ENCODE measurements around the gene TSPAN32.

TSPAN32 gene

GRCh38 chr11:2307501-2308331 is 5.9 kb downstream of the TSPAN32 start:
- no peak overlapping the region for H3K27ac ChIP-seq (ENCODE audit: low read length)
- no peaks in the 10 kb centered on the region for H3K36me3 ChIP-seq (ENCODE audit: control insufficient read depth in 1 of 2, insufficient read depth in 2 of 2, low read length in 2 of 2)
- peaks cover 12 to 30% of the 10 kb centered on the region in 2 donors for H3K4me1 ChIP-seq (ENCODE audit: control insufficient read depth in 1 of 2, insufficient read depth in 2 of 2, low read length in 2 of 2)
- no peaks in the 10 kb centered on the region for H3K27me3 ChIP-seq (ENCODE audit: low read depth, low read length)
- H3K4me3 ChIP-seq (ENCODE audit: low read depth in 1 of 2, low read length in 2 of 2): no peak overlapping the region
- no peaks in the 10 kb centered on the region for H3K9me3 ChIP-seq (ENCODE audit: control insufficient read depth in 1 of 2, low read length in 2 of 2)

GRCh38 chr11:2308713-2309112 is 6.9 kb downstream of the TSPAN32 start:
- H3K36me3 ChIP-seq (ENCODE audit: control insufficient read depth in 1 of 2, insufficient read depth in 2 of 2, low read length in 2 of 2): no peaks in the 10 kb centered on the region
- H3K27ac ChIP-seq (ENCODE audit: low read length): no peak overlapping the region
- no peaks in the 10 kb centered on the region for H3K27me3 ChIP-seq (ENCODE audit: low read depth, low read length)
- H3K9me3 ChIP-seq (ENCODE audit: control insufficient read depth in 1 of 2, low read length in 2 of 2): no peaks in the 10 kb centered on the region
- no peak overlapping the region for H3K4me3 ChIP-seq (ENCODE audit: low read depth in 1 of 2, low read length in 2 of 2)
- H3K4me1 ChIP-seq (ENCODE audit: control insufficient read depth in 1 of 2, insufficient read depth in 2 of 2, low read length in 2 of 2): peaks cover 12 to 30% of the 10 kb centered on the region in 2 donors

GRCh38 chr11:2309251-2310072 is 7.6 kb downstream of the TSPAN32 start:
- Histone ChIP-seq H3K9me3 (ENCODE audit: control insufficient read depth in 1 of 2, low read length in 2 of 2) (no peaks in the 10 kb centered on the region), H3K4me3 (ENCODE audit: low read depth in 1 of 2, low read length in 2 of 2) (no peak overlapping the region), H3K27ac (ENCODE audit: low read length) (no peak overlapping the region), H3K36me3 (ENCODE audit: control insufficient read depth in 1 of 2, insufficient read depth in 2 of 2, low read length in 2 of 2) (no peaks in the 10 kb centered on the region), H3K4me1 (ENCODE audit: control insufficient read depth in 1 of 2, insufficient read depth in 2 of 2, low read length in 2 of 2) (peaks cover 15 to 36% of the 10 kb centered on the region in 2 donors), H3K27me3 (ENCODE audit: low read depth, low read length) (no peaks in the 10 kb centered on the region)

DNA sequence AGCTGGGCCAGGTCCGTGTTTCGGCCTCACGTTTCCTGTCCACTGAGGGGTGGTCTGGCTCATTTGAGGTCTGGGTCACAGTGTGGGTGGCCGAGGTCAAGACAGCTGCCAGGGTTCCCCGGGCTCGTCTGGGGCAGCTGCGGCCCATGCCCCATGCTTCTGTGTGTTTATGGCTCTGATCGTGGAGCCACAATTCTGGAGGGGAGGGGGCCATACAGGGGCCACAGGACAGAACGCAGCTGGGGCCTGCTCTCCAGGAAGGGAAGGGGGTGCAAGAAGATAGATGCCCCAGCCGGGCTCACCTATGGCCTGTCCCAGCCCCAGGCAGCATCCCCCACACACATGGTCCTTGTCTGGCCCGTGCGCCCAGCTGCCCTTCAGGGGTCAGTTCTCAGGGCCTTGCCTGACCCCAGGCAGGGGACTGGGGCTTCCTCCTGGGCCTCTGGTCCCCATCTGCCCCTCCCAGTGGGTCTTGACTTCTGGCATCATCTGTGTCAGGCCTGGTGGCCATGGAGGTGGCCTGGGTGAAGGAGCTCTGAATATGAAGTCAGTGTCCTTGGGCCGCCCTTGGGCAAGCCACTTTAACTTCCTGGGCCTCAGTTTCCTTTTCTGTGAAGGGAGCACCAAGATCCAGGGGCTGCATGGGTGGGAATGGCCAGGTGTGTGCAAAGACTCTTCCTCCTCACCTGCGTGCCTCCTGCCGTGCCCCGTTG is 8.4 kb downstream of the TSPAN32 start:
- Histone ChIP-seq H3K27ac (ENCODE audit: low read length) (no peak overlapping the region), H3K4me1 (ENCODE audit: control insufficient read depth in 1 of 2, insufficient read depth in 2 of 2, low read length in 2 of 2) (peaks cover 15 to 36% of the 10 kb centered on the region in 2 donors), H3K27me3 (ENCODE audit: low read depth, low read length) (no peaks in the 10 kb centered on the region), H3K4me3 (ENCODE audit: low read depth in 1 of 2, low read length in 2 of 2) (no peak overlapping the region), H3K9me3 (ENCODE audit: control insufficient read depth in 1 of 2, low read length in 2 of 2) (no peaks in the 10 kb centered on the region), H3K36me3 (ENCODE audit: control insufficient read depth in 1 of 2, insufficient read depth in 2 of 2, low read length in 2 of 2) (no peaks in the 10 kb centered on the region)

- Histone ChIP-seq H3K27me3 (ENCODE audit: low read depth, low read length) (no peaks in the 10 kb centered on the region), H3K9me3 (ENCODE audit: control insufficient read depth in 1 of 2, low read length in 2 of 2) (no peaks in the 10 kb centered on the region), H3K36me3 (ENCODE audit: control insufficient read depth in 1 of 2, insufficient read depth in 2 of 2, low read length in 2 of 2) (no peaks in the 10 kb centered on the region), H3K4me1 (ENCODE audit: control insufficient read depth in 1 of 2, insufficient read depth in 2 of 2, low read length in 2 of 2) (peaks cover 10 to 33% of the 10 kb centered on the region in 2 donors), H3K4me3 (ENCODE audit: low read depth in 1 of 2, low read length in 2 of 2) (no peak overlapping the region), H3K27ac (ENCODE audit: low read length) (no peak overlapping the region)
Measured at GRCh38 chr11:2310786-2311352, 9.1 kb downstream of the TSPAN32 start.

GRCh38 chr11:2311353-2312133 is 9.7 kb downstream of the TSPAN32 start:
- no peaks in the 10 kb centered on the region for H3K9me3 ChIP-seq (ENCODE audit: control insufficient read depth in 1 of 2, low read length in 2 of 2)
- H3K4me1 ChIP-seq (ENCODE audit: control insufficient read depth in 1 of 2, insufficient read depth in 2 of 2, low read length in 2 of 2): peaks cover 8 to 26% of the 10 kb centered on the region in 2 donors
- no peak overlapping the region for H3K4me3 ChIP-seq (ENCODE audit: low read depth in 1 of 2, low read length in 2 of 2)
- no peak overlapping the region for H3K27ac ChIP-seq (ENCODE audit: low read length)
- H3K27me3 ChIP-seq (ENCODE audit: low read depth, low read length): no peaks in the 10 kb centered on the region
- H3K36me3 ChIP-seq (ENCODE audit: control insufficient read depth in 1 of 2, insufficient read depth in 2 of 2, low read length in 2 of 2): no peaks in the 10 kb centered on the region

DNA sequence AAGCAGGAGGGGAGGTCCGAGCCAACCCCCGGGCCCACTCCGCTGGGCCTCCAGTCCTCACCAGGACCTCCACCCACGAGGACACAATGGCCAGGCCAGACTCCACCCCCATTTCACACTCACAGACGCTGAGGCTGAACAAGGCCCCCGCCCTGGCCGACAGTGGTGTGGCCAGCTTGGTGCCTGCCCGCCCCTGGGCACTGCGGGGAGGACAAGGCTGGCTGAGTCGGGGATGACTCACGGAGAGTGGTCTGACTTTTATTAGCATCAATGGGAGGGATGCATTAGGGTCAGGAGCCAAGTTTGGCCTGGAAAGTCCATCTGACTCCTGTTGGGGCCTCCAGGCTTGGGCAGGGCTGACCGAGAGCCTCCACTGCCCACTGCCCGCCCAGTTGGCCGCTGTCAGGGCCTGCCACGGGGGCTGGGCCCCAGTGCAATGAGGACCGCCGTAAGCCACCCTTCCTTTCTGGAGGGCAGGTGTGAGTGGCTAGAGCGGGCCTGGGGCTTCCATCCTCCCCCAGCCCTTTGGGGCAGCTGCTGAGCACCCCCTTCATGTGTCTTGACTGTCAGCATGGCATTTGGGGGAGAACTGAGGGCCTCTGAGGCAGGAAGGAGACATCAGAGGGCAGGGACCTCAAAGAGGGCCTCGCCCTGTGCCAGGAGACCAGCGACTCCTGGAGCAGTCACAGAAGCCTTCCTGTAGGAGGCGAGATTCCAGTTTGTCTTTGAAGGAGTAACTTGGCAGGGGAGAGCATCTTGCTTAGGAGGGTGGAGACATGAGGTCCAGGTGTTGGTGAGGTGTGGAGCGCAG is 10.6 kb downstream of the TSPAN32 start:
- H3K9me3 ChIP-seq (ENCODE audit: control insufficient read depth in 1 of 2, low read length in 2 of 2): no peaks in the 10 kb centered on the region
- H3K27me3 ChIP-seq (ENCODE audit: low read depth, low read length): no peaks in the 10 kb centered on the region
- H3K4me3 ChIP-seq (ENCODE audit: low read depth in 1 of 2, low read length in 2 of 2): no peak overlapping the region
- peaks cover 3 to 20% of the 10 kb centered on the region in 2 donors for H3K4me1 ChIP-seq (ENCODE audit: control insufficient read depth in 1 of 2, insufficient read depth in 2 of 2, low read length in 2 of 2)
- H3K36me3 ChIP-seq (ENCODE audit: control insufficient read depth in 1 of 2, insufficient read depth in 2 of 2, low read length in 2 of 2): no peaks in the 10 kb centered on the region
- H3K27ac ChIP-seq (ENCODE audit: low read length): no peak overlapping the region

DNA sequence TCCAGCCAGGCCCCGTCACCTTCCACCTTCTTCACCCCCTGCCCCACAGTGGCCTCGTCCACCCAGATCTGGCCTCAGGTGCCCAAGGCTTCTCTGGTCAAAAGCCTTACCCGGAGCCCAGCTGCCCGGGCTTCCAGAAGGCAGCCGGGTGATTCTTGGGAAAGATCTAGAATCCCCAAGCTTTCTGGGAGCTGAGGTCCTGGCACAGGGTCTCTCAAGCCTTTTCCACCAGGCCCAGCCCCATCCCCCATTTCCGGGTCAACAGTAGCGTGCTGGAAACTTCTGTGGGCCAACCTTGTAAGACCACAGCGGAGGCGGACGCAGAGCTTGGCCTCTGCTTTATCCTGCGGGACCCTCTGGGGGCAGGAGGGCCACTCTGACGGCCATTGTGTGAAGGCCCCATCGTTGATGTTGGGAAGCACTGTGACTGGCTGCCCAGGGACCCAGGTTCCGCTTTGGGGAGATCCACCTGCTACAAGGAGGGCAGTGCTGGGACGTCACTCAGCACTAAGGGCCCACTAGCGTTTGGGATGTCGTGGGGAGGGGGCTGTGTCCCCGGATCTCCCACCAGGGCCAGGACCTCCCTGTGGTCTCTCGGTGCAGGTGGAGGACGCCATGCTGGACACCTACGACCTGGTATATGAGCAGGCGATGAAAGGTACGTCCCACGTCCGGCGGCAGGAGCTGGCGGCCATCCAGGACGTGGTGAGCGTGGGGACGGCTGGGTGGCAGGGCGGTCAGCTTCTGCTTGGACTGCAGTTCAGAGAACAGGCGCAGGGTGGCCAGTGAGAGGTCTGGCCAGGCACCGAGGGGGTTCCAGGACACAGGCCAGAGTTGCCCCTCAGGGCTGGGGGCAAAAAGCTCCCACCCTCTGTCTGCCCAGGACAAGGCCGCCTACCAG is 11.5 kb downstream of the TSPAN32 start:
- H3K9me3 ChIP-seq (ENCODE audit: control insufficient read depth in 1 of 2, low read length in 2 of 2): peaks cover 0 to 4% of the 10 kb centered on the region in 2 donors
- no peaks in the 10 kb centered on the region for H3K27me3 ChIP-seq (ENCODE audit: low read depth, low read length)
- peaks cover 3 to 20% of the 10 kb centered on the region in 2 donors for H3K4me1 ChIP-seq (ENCODE audit: control insufficient read depth in 1 of 2, insufficient read depth in 2 of 2, low read length in 2 of 2)
- H3K4me3 ChIP-seq (ENCODE audit: low read depth in 1 of 2, low read length in 2 of 2): no peak overlapping the region
- no peaks in the 10 kb centered on the region for H3K36me3 ChIP-seq (ENCODE audit: control insufficient read depth in 1 of 2, insufficient read depth in 2 of 2, low read length in 2 of 2)
- no peak overlapping the region for H3K27ac ChIP-seq (ENCODE audit: low read length)

DNA sequence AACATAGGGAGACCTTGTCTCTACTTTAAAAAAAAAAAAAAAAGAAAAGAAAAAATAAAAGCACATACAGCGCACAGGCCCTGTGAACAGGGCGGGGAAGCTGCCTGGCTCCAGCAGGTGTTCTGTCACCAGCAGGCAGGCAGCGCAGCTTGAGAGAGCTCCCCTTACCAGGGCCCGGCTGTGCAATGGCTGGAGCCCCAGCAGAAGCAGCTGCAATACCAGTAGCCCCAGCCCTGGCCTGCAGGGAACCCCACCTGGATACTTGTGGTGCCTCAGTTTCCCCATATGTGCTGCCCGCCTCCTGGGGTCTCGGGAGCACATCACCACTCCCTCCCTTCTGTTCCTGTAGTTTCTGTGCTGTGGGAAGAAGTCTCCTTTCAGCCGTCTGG is 12.3 kb downstream of the TSPAN32 start:
- H3K36me3 ChIP-seq (ENCODE audit: control insufficient read depth in 1 of 2, insufficient read depth in 2 of 2, low read length in 2 of 2): no peaks in the 10 kb centered on the region
- H3K27me3 ChIP-seq (ENCODE audit: low read depth, low read length): no peaks in the 10 kb centered on the region
- no peak overlapping the region for H3K27ac ChIP-seq (ENCODE audit: low read length)
- peaks cover 3 to 20% of the 10 kb centered on the region in 2 donors for H3K4me1 ChIP-seq (ENCODE audit: control insufficient read depth in 1 of 2, insufficient read depth in 2 of 2, low read length in 2 of 2)
- H3K4me3 ChIP-seq (ENCODE audit: low read depth in 1 of 2, low read length in 2 of 2): no peak overlapping the region
- peaks cover 0 to 5% of the 10 kb centered on the region in 2 donors for H3K9me3 ChIP-seq (ENCODE audit: control insufficient read depth in 1 of 2, low read length in 2 of 2)

Data from muscle layer of duodenum (tissue), 2 donors.